K562 (cell line): Measurements from ENCODE around the gene ITPR2. TPM values are rescaled to one million over a fixed set of nuclear protein-coding genes. Genes with fewer than 3 reads are reported as not detected.
A peak's percentile ranks its signal among the peaks of the same experiment; 100 is the strongest.

Source experiments
- ATF7 ChIP-seq: fragments of 450-650 bp; IDR thresholded peaks from 2 replicates; pipeline ENCODE4 v1.7.1; 2014; ENCODE audit warnings: mild to moderate bottlenecking, moderate library complexity
- GATAD2A ChIP-seq: fragments of 450-650 bp; IDR thresholded peaks from 2 replicates; pipeline ENCODE4 v1.6.1; 2017
- HIVEP1 ChIP-seq: fragments of 250-450 bp; sonication (Bioruptor Pico); IDR thresholded peaks from 2 replicates; pipeline ENCODE4 v1.4.0; 2020; ENCODE audit warnings: mild to moderate bottlenecking
- ILF3 ChIP-seq: fragments of 450-650 bp; IDR thresholded peaks from 2 replicates; pipeline ENCODE4 v1.6.1; 2018; ENCODE audit warnings: antibody characterized with exemption, mild to moderate bottlenecking, moderate library complexity, borderline replicate concordance
- KAT7 ChIP-seq: sonication (generic); formaldehyde crosslinking; IDR thresholded peaks from 2 replicates; pipeline ENCODE4 v1.8.0; 2022; ENCODE audit warnings: missing genetic modification reagents, mild to moderate bottlenecking, borderline replicate concordance
- MCM2 ChIP-seq: fragments of 450-650 bp; IDR thresholded peaks from 2 replicates; pipeline ENCODE4 v1.6.1; 2017; ENCODE audit warnings: low read depth, mild to moderate bottlenecking
- NCOA4 ChIP-seq: fragments of 450-650 bp; IDR thresholded peaks from 2 replicates; pipeline ENCODE4 v1.6.1; 2018; ENCODE audit warnings: mild to moderate bottlenecking; ENCODE audit not compliant: partially characterized antibody
- NFATC3 ChIP-seq: fragments of 450-650 bp; IDR thresholded peaks from 2 replicates; pipeline ENCODE4 v1.6.1; 2017; ENCODE audit warnings: mild to moderate bottlenecking
- NFRKB ChIP-seq: fragments of 450-650 bp; IDR thresholded peaks from 2 replicates; pipeline ENCODE4 v1.6.1; 2016; ENCODE audit warnings: low read depth
- PHF8 ChIP-seq: fragments of 200-600 bp; sonication (generic); IDR thresholded peaks from 2 replicates; pipeline ENCODE4 v1.6.1; 2012; ENCODE audit warnings: mixed run types, mild to moderate bottlenecking, inconsistent platforms, low read length, moderate library complexity, borderline replicate concordance
- RBM34 ChIP-seq: fragments of 200-400 bp; formaldehyde crosslinking; IDR thresholded peaks from 2 replicates; pipeline ENCODE4 v1.6.1; 2018; ENCODE audit warnings: low read length, borderline replicate concordance; ENCODE audit not compliant: insufficient read depth
- SNRNP70 ChIP-seq: fragments of 200-400 bp; formaldehyde crosslinking; optimal IDR thresholded peaks from 2 replicates; pipeline ENCODE3; 2017; ENCODE audit warnings: low read depth, low read length
- SREBF1 ChIP-seq: fragments of 150-350 bp; IDR thresholded peaks from 2 replicates; pipeline ENCODE4 v1.6.1; 2014; ENCODE audit warnings: antibody characterized with exemption, low read depth, low read length, borderline replicate concordance
- SRSF3 ChIP-seq: fragments of 200-400 bp; formaldehyde crosslinking; IDR thresholded peaks from 2 replicates; pipeline ENCODE4 v1.6.1; 2016; ENCODE audit warnings: mild to moderate bottlenecking, low read length, moderate library complexity; ENCODE audit not compliant: insufficient read depth
- TCF7L2 ChIP-seq: fragments of 150-350 bp; IDR thresholded peaks from 2 replicates; pipeline ENCODE4 v1.6.1; 2016; ENCODE audit warnings: low read depth, mild to moderate bottlenecking, low read length, moderate library complexity
- TOE1 ChIP-seq, 2 experiments: fragments of 450-650 bp in 1 of 2; sonication (generic) in 1 of 2; formaldehyde crosslinking in 1 of 2; IDR thresholded peaks; 2 replicates each; pipeline versions ENCODE4 v1.7.1 to v1.8.0; 2016 to 2022; ENCODE audit warnings: borderline replicate concordance in 2 of 2, mild to moderate bottlenecking in 2 of 2, antibody characterized with exemption in 1 of 2, inconsistent platforms in 1 of 2, low read depth in 1 of 2, missing genetic modification reagents in 1 of 2, moderate library complexity in 1 of 2
- XRCC3 ChIP-seq: fragments of 450-650 bp; IDR thresholded peaks from 2 replicates; pipeline ENCODE4 v1.6.1; 2017; ENCODE audit warnings: mild to moderate bottlenecking, moderate library complexity
- ZNF347 ChIP-seq: fragments of 450-650 bp; formaldehyde crosslinking; IDR thresholded peaks from 2 replicates; pipeline ENCODE4 v1.4.0; 2020; ENCODE audit warnings: low read depth, mild to moderate bottlenecking, moderate library complexity
- ZNF586 ChIP-seq: fragments of 450-650 bp; formaldehyde crosslinking; conservative IDR thresholded peaks from 2 replicates; pipeline ENCODE4 v1.4.0; 2020; ENCODE audit warnings: mild to moderate bottlenecking, moderate library complexity
- ZNF644 ChIP-seq: fragments of 200-800 bp; sonication (Bioruptor generic); IDR thresholded peaks from 2 replicates; pipeline ENCODE4 v1.6.1; 2016; ENCODE audit warnings: low read depth, missing genetic modification characterization, missing compliant biosample characterization
- polyA plus RNA-seq, 8 experiments: library from polyadenylated mRNA; depleted of rRNA in 4 of 8; stranded (reverse) in 5 of 8; unstranded in 3 of 8; fragments of >200 nt; fragmentation: Nextera tagmentation in 2 of 8; fragmentation: Illumina TruSeq in 1 of 8; extraction: Ambion mirVana in 2 of 8; extraction: Trizol in 1 of 8; gene quantifications; 2 replicates each; pipeline versions ENCODE4 v1.2.1 to v1.2.3, GENCODE V29; 2011 to 2014; ENCODE audit warnings: inconsistent platforms in 1 of 8, missing spikeins in 1 of 8
- total RNA-seq, 7 experiments: library from RNA; depleted of rRNA in 6 of 7; stranded (reverse); fragments of >200 nt in 6 of 7; fragmentation: Illumina TruSeq in 2 of 7; extraction: Trizol in 2 of 7; gene quantifications; 2 replicates each; pipeline versions ENCODE4 v1.2.1 to v1.2.3, GENCODE V29; 2011 to 2021; ENCODE audit warnings: low replicate concordance in 1 of 7
- TF ChIP-seq, protein P1 (sequence below): IDR thresholded peaks from 2 replicates; pipeline ENCODE4 v1.6.1; 2011; ENCODE audit not compliant: insufficient read length; ENCODE audit errors: extremely low read depth
- TF ChIP-seq, protein P2 (sequence below): fragments of 250-450 bp; sonication (Bioruptor Pico); IDR thresholded peaks from 2 replicates; pipeline ENCODE4 v1.8.0; 2021; ENCODE audit warnings: borderline replicate concordance, mild to moderate bottlenecking, moderate library complexity; ENCODE audit not compliant: poor library complexity, severe bottlenecking
- TF ChIP-seq, protein P3 (sequence below): fragments of 450-650 bp; formaldehyde crosslinking; IDR thresholded peaks from 2 replicates; pipeline ENCODE4 v1.4.0; 2020; ENCODE audit warnings: mild to moderate bottlenecking, moderate library complexity
- TF ChIP-seq, protein P4 (sequence below): fragments of 250-450 bp; sonication (Bioruptor Pico); IDR thresholded peaks from 2 replicates; pipeline ENCODE4 v1.8.0; 2021; ENCODE audit warnings: mild to moderate bottlenecking, moderate library complexity

The ITPR2 gene
- total and polyA plus RNA-seq, 9 of the 15 experiments (the other 6 are each of a cell fraction or from before 2014, with no cell fraction given): 0.21 to 3.3 (median 0.95) TPM

DNA sequence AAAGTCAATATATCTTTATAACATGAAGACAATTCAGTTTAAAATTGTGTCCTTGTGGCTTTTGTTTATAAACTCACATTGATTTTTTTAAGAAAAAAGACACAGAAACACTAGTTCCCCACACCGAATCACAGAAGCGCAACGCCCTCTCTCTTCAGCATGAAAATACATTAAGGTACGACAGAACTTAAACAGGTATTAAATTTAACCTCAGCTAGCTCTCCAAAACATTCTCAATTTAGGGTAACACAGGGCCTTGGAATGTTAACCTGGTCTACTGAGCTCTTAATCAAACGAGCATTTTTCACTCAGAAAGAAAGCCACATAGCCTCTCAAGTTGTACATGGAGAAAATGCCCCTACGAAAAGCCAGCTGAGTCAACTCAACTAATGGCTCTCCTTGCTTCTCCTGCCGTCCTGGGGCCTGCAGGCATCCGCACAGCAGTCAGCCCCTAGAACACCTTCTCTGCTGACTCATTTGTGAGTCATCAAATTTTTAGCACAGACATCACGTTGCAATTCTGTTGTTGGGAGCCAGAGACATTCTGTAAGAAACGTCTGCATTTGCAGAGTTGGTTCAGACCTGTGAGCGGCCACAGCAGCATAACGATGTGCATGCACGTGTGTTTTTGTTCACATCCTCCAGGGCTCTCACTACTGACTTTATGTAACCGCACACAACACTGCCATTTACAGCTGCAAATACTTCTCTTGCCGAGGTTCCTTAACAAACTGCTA, 141.6 kb downstream of the ITPR2 start (continued):
- TF ChIP-seq, protein P1, sequence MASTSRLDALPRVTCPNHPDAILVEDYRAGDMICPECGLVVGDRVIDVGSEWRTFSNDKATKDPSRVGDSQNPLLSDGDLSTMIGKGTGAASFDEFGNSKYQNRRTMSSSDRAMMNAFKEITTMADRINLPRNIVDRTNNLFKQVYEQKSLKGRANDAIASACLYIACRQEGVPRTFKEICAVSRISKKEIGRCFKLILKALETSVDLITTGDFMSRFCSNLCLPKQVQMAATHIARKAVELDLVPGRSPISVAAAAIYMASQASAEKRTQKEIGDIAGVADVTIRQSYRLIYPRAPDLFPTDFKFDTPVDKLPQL: no peak
- TF ChIP-seq ZNF347 (no peak), KAT7 (CRISPR knock-in tag) (no peak), SNRNP70 (no peak), XRCC3 (no peak), SREBF1 (no peak), NCOA4 (no peak), NFRKB (peak; percentile 83; the same call in 1 of the 2 replicates), NFATC3 (no peak), ILF3 (no peak), TCF7L2 (no peak), TOE1 (IDR thresholded peaks at IDR 0.05; ENCODE audit: borderline replicate concordance) (no peak), TOE1 (CRISPR knock-in tag; IDR thresholded peaks at IDR 0.05; ENCODE audit: borderline replicate concordance, low read depth) (no peak), PHF8 (no peak), MCM2 (no peak), HIVEP1 (CRISPR knock-in tag) (no peak), SRSF3 (no peak), ZNF644 (tag) (peak; percentile 36; the same call in 1 of the 2 replicates), GATAD2A (no peak), RBM34 (no peak), ZNF586 (CRISPR knock-in tag) (no peak), ATF7 (peak; percentile 84)
- TF ChIP-seq, protein P2, sequence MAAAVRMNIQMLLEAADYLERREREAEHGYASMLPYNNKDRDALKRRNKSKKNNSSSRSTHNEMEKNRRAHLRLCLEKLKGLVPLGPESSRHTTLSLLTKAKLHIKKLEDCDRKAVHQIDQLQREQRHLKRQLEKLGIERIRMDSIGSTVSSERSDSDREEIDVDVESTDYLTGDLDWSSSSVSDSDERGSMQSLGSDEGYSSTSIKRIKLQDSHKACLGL (CRISPR knock-in tag): no peak
- TF ChIP-seq, protein P3, sequence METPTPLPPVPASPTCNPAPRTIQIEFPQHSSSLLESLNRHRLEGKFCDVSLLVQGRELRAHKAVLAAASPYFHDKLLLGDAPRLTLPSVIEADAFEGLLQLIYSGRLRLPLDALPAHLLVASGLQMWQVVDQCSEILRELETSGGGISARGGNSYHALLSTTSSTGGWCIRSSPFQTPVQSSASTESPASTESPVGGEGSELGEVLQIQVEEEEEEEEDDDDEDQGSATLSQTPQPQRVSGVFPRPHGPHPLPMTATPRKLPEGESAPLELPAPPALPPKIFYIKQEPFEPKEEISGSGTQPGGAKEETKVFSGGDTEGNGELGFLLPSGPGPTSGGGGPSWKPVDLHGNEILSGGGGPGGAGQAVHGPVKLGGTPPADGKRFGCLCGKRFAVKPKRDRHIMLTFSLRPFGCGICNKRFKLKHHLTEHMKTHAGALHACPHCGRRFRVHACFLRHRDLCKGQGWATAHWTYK (CRISPR knock-in tag): 0 out of 2 replicates have a peak, but pooled peaks have one; percentile 40
- TF ChIP-seq, protein P4, sequence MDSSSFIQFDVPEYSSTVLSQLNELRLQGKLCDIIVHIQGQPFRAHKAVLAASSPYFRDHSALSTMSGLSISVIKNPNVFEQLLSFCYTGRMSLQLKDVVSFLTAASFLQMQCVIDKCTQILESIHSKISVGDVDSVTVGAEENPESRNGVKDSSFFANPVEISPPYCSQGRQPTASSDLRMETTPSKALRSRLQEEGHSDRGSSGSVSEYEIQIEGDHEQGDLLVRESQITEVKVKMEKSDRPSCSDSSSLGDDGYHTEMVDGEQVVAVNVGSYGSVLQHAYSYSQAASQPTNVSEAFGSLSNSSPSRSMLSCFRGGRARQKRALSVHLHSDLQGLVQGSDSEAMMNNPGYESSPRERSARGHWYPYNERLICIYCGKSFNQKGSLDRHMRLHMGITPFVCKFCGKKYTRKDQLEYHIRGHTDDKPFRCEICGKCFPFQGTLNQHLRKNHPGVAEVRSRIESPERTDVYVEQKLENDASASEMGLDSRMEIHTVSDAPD: no peak
